Measurements from ENCODE around the gene CHCHD6.

DNA sequence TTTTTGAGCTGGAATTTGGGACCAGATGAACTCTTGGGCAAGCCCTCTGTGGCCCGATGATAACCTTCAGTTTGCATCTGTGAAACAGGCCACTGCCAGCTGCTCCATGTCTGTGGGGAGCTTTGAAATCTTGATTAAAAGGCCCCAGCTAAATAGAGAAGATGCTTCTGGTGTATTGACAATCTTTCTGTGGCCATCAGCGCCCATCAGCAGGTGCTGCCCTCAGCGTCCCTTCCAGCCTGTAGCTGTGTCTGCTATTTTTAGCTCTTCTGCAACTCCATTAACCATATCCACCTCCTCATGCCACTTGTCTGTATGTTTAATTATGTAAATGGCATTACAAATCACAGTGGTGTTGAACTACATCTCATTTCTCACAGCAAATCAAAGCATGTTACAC is 54.0 kb downstream of the CHCHD6 start:
- TF ChIP-seq GATA2 (IDR thresholded peaks at IDR 0.05; ENCODE audit: low read depth, low read length): peak; percentile 81
- TF ChIP-seq GATA3 (IDR thresholded peaks at IDR 0.05; ENCODE audit: low read depth, low read length): no peak
